ENCODE measurements around the gene CNOT6. TPM values are rescaled to one million over a fixed set of nuclear protein-coding genes. Genes with fewer than 3 reads are reported as not detected.
A peak's percentile ranks its signal among the peaks of the same experiment; 100 is the strongest.

CNOT6 gene
- total and polyA plus RNA-seq, 10 of the 15 experiments (the other 5 are each of a cell fraction or from before 2014, with no cell fraction given): 3.8 to 22.1 (median 12.1) TPM

GRCh38 chr5:180540050-180540694 is 46.0 kb downstream of the CNOT6 start (continued):
- no peak for TF ChIP-seq RAD21 (IDR thresholded peaks at IDR 0.05; ENCODE audit: insufficient read depth, low read depth, low read length)

- no peak for FAIRE-seq
- Histone ChIP-seq H2AFZ (ENCODE audit: control insufficient read depth, low read depth, low read length) (no peak overlapping the region), H3K9ac (ENCODE audit: control insufficient read depth, insufficient read depth, low read length) (no peak overlapping the region), H4K20me1 (ENCODE audit: control insufficient read depth, insufficient read depth) (no peaks in the 10 kb centered on the region), H3K79me2 (ENCODE audit: control insufficient read depth, insufficient read depth, low read length) (peaks cover 19% of the 10 kb centered on the region), H3K27me3 (replicated peaks in 1 of 2; ENCODE audit: control insufficient read depth in 2 of 2, insufficient read depth in 2 of 2, low read length in 1 of 2) (no peaks in the 10 kb centered on the region), H3K4me3 (no peak overlapping the region), H3K4me1 (ENCODE audit: control insufficient read depth, insufficient read depth, low read length) (0 out of 2 replicates have a peak, but pooled peaks cover 6% of the 10 kb centered on the region), H3K27ac (ENCODE audit: control insufficient read depth, insufficient read depth) (no peak overlapping the region), H3K4me2 (ENCODE audit: control insufficient read depth, insufficient read depth) (no peak overlapping the region), H3K9me3 (replicated peaks; ENCODE audit: control insufficient read depth, insufficient read depth, low read length) (no peaks in the 10 kb centered on the region; the same call in 1 of the 3 replicates), H3K36me3 (ENCODE audit: control insufficient read depth in 2 of 2, insufficient read depth in 2 of 2, low read length in 1 of 2) (peaks cover 3 to 14% of the 10 kb centered on the region in 2 experiments)
- POLR2A ChIA-PET: no interaction called here
- SMC1A ChIA-PET (ENCODE audit: uncharacterized antibody, unreplicated experiment): interaction anchor here (1.0 kb wide), 1 partner anchor 18 kb away, joined by 3 read pairs; no protein-coding TSS in a partner anchor
- RAD21 ChIA-PET (ENCODE audit: unreplicated experiment): no interaction called here
- intact Hi-C loops (cut with micrococcal nuclease; ENCODE audit: unreplicated experiment) (no loop called here), in situ Hi-C loops (cut with MboI) (no loop called here)
- TF ChIP-seq CTCF (IDR thresholded peaks at IDR 0.05 in 2 of 3, conservative IDR thresholded peaks at IDR 0.05 in 1 of 3; ENCODE audit: control insufficient read depth in 2 of 3, extremely low read depth in 1 of 3, insufficient read depth in 1 of 3, low read depth in 3 of 3, low read length in 3 of 3) (peak in 1 of 3 experiments; percentile 22; a peak in 1 of 6 replicates), SUPT20H (IDR thresholded peaks at IDR 0.05; ENCODE audit: borderline replicate concordance, control insufficient read depth, low read depth, low read length) (no peak)
- DNase-seq (ENCODE audit: low read depth, low spot score): no peak
- CTCF ChIA-PET: no interaction called here
- no peak for ATAC-seq
- no TSS peak for BruUV-seq (replicated peaks)
- WGBS (ENCODE audit: insufficient coverage, insufficient replicate concordance, low lambda C conversion rate, missing lambda C conversion rate): 95% methylated on average over 9 of the region's 9 CpGs
These were observed 47.5 kb downstream of the CNOT6 start for GRCh38 chr5:180541710-180542109.

Data from GM12878 (cell line).